ENCODE results near the gene AQR.

- TF ChIP-seq POLR2AphosphoS5 (IDR thresholded peaks at IDR 0.05; ENCODE audit: low read depth, low read length) = no peak
- TF ChIP-seq POLR2A (IDR thresholded peaks at IDR 0.05; ENCODE audit: low read depth, low read length) = no peak
Measured at GRCh38 chr15:34914317-34914716, 55.2 kb downstream of the AQR start.
